Measurements from ENCODE around the gene UBE2Z. TPM values are rescaled to one million over a fixed set of nuclear protein-coding genes. Genes with fewer than 3 reads are reported as not detected.

UBE2Z gene
- polyA plus RNA-seq, 1 donor (not counting 4 experiments of a cell fraction or from before 2014, with no cell fraction given): 132 TPM

GRCh38 chr17:48904428-48904827, 3.8 kb upstream of the UBE2Z start:
- Histone ChIP-seq H3K27ac (ENCODE audit: control insufficient read depth, insufficient read depth, low read length) (no peak overlapping the region), H3K9ac (ENCODE audit: control insufficient read depth, extremely low read depth, insufficient read depth, low read length) (no peak overlapping the region), H3K4me1 (ENCODE audit: control insufficient read depth, extremely low read depth, insufficient read depth, low read length) (peaks cover 6% of the 10 kb centered on the region), H3K79me2 (ENCODE audit: control insufficient read depth, insufficient read depth, low read length) (peaks cover 4% of the 10 kb centered on the region), H3K36me3 (ENCODE audit: control insufficient read depth in 2 of 2, extremely low read depth in 1 of 2, insufficient read depth in 2 of 2, low read length in 2 of 2) (no peaks in the 10 kb centered on the region), H3K4me3 (ENCODE audit: control insufficient read depth in 2 of 3, extremely low read depth in 1 of 3, insufficient read depth in 2 of 3, low read depth in 1 of 3, low read length in 3 of 3) (no peak overlapping the region), H3K4me2 (ENCODE audit: control insufficient read depth, extremely low read depth, insufficient read depth, low read depth, low read length) (no peak overlapping the region), H2AFZ (ENCODE audit: control insufficient read depth, low read length) (no peak overlapping the region), H3K9me1 (ENCODE audit: control insufficient read depth, extremely low read depth, insufficient read depth, low read length) (no peaks in the 10 kb centered on the region), H3K9me3 (ENCODE audit: control insufficient read depth, low read depth, low read length) (no peaks in the 10 kb centered on the region), H4K20me1 (ENCODE audit: control insufficient read depth, extremely low read depth, insufficient read depth, low read length) (no peaks in the 10 kb centered on the region), H3K27me3 (ENCODE audit: control insufficient read depth, extremely low read depth, insufficient read depth, low read length) (no peaks in the 10 kb centered on the region)
- no peak for FAIRE-seq
- dilution Hi-C loops (cut with MboI; ENCODE audit: extremely low pct_ligation_motif_present, low sequenced_read_pairs): no loop called here
- DNase-seq (ENCODE audit: low read depth, low spot score): no peak
- TF ChIP-seq EZH2 (IDR thresholded peaks at IDR 0.05; ENCODE audit: low read length): no peak
- no peak for TF ChIP-seq CTCF (optimal IDR thresholded peaks at IDR 0.05 in 1 of 3, IDR thresholded peaks at IDR 0.05 in 1 of 3, conservative IDR thresholded peaks at IDR 0.05 in 1 of 3; ENCODE audit: extremely low read depth in 1 of 3, insufficient read depth in 2 of 3, low read length in 3 of 3)

GRCh38 chr17:48905987-48906515, 2.2 kb upstream of the UBE2Z start:
- no peak overlapping the region for H3K27ac ChIP-seq (ENCODE audit: control insufficient read depth, insufficient read depth, low read length)
- FAIRE-seq (no peak), DNase-seq (ENCODE audit: low read depth, low spot score) (no peak)
- no peak overlapping the region for H3K4me2 ChIP-seq (ENCODE audit: control insufficient read depth, extremely low read depth, insufficient read depth, low read depth, low read length)
- H2AFZ ChIP-seq (ENCODE audit: control insufficient read depth, low read length): no peak overlapping the region
- H3K9me1 ChIP-seq (ENCODE audit: control insufficient read depth, extremely low read depth, insufficient read depth, low read length): no peaks in the 10 kb centered on the region
- peaks cover 5 to 11% of the 10 kb centered on the region in 2 experiments for H3K36me3 ChIP-seq (ENCODE audit: control insufficient read depth in 2 of 2, extremely low read depth in 1 of 2, insufficient read depth in 2 of 2, low read length in 2 of 2)
- no peaks in the 10 kb centered on the region for H3K27me3 ChIP-seq (ENCODE audit: control insufficient read depth, extremely low read depth, insufficient read depth, low read length)
- H3K9me3 ChIP-seq (ENCODE audit: control insufficient read depth, low read depth, low read length): no peaks in the 10 kb centered on the region
- peaks cover 20% of the 10 kb centered on the region for H3K4me1 ChIP-seq (ENCODE audit: control insufficient read depth, extremely low read depth, insufficient read depth, low read length)
- no peak for TF ChIP-seq EZH2 (IDR thresholded peaks at IDR 0.05; ENCODE audit: low read length)
- no peak for TF ChIP-seq CTCF (optimal IDR thresholded peaks at IDR 0.05 in 1 of 3, IDR thresholded peaks at IDR 0.05 in 1 of 3, conservative IDR thresholded peaks at IDR 0.05 in 1 of 3; ENCODE audit: extremely low read depth in 1 of 3, insufficient read depth in 2 of 3, low read length in 3 of 3)
- dilution Hi-C loops (cut with MboI; ENCODE audit: extremely low pct_ligation_motif_present, low sequenced_read_pairs): no loop called here
- H4K20me1 ChIP-seq (ENCODE audit: control insufficient read depth, extremely low read depth, insufficient read depth, low read length): no peaks in the 10 kb centered on the region
- no peak overlapping the region for H3K4me3 ChIP-seq (ENCODE audit: control insufficient read depth in 2 of 3, extremely low read depth in 1 of 3, insufficient read depth in 2 of 3, low read depth in 1 of 3, low read length in 3 of 3)
- no peak overlapping the region for H3K9ac ChIP-seq (ENCODE audit: control insufficient read depth, extremely low read depth, insufficient read depth, low read length)
- peaks cover 21% of the 10 kb centered on the region for H3K79me2 ChIP-seq (ENCODE audit: control insufficient read depth, insufficient read depth, low read length)
